ENCODE data around the gene DBF4B.

DBF4B gene

DNA sequence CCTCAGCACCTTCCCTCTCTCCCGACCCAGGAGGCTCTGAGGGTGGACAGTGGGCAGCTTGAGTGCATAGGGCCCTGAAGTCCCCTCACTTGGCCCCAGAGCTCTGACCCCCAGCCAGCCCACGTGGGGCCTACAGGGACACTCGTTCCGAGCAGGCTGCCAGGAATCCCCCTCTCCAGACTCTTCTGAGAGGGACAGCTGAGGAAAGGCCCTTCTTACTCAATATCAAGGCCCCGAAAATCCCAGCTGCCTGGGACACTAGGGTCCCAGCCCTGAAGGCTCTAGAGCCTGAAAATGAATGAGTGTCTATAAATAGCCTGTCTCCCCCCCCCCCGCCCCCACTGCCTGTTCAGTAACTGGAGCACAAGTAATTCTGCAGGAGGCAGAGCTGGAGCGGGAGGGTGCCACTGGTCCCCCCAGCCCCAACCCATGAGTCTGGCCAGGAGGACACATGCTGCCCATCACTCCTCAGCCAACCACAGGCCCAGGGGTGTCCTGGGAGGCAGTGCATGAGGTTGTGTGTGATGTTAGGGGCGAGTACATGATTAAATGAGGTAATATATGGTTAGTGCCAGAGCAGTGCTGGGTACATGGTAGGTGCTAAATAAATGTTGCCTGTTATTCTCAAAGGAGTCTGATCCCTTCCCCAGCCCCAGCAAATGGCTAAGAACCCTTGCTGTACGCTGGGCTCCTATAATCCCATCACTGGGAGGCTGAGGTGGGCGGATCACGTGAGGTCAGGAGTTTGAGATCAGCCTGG, 61.9 kb downstream of the DBF4B start:
- TF ChIP-seq CTCF (IDR thresholded peaks at IDR 0.05) (no peak), ZFX (IDR thresholded peaks at IDR 0.05; ENCODE audit: borderline replicate concordance) (no peak)
- no peak overlapping the region for H3K27ac ChIP-seq

- TF ChIP-seq CTCF (IDR thresholded peaks at IDR 0.05) = no peak
- no peak overlapping the region for H3K27ac ChIP-seq
Observed at GRCh38 chr17:44772308-44773045, 64.0 kb downstream of the DBF4B start.

- TF ChIP-seq CTCF (IDR thresholded peaks at IDR 0.05) (no peak), ZFX (IDR thresholded peaks at IDR 0.05; ENCODE audit: borderline replicate concordance) (no peak)
- H3K27ac ChIP-seq = no peak overlapping the region
Observed at GRCh38 chr17:44773140-44773539, 64.7 kb downstream of the DBF4B start.

DNA sequence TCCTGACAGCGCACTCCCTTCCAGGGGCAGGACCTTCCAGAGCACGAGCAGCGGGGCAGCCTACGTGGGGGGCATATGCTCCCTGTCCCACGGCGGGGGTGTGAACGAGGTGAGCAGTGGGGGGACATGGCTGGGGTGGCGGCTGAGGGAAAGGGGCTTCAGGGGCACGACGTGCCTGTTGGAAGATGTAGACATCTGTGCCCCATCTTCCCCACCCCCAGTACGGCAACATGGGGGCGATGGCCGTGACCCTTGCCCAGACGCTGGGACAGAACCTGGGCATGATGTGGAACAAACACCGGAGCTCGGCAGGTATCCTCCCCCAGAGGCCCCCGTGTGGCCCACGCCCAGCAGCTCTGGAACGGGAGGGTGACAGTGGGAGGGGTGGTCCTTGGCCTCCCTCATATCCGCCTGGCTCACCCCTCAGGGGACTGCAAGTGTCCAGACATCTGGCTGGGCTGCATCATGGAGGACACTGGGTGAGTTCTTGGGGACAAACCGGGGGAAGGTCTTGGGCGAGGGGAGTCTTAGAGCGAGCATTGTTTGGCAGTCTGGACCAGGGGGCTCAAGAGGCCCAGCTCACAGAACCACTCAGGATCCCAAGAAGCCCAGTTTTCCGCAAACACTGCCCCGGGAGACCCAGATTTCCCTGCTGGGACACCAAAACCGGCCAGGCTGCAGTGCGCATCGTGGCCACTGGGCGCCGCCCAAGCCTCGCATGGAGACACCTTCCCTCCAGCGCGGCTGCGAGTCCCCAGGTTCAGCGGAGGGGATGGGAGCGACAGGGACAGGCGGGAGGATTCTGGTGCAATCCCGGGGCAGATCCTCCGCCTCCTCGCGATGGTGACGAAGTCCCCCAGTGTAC, 66.0 kb downstream of the DBF4B start:
- H3K27ac ChIP-seq = peak overlapping the region; percentile 80
- TF ChIP-seq ZFX (IDR thresholded peaks at IDR 0.05; ENCODE audit: borderline replicate concordance) (no peak), CTCF (IDR thresholded peaks at IDR 0.05) (peak; percentile 93)

- TF ChIP-seq ZFX (IDR thresholded peaks at IDR 0.05; ENCODE audit: borderline replicate concordance) (no peak), CTCF (IDR thresholded peaks at IDR 0.05) (peak; percentile 66)
- peak overlapping the region; percentile 80 for H3K27ac ChIP-seq
Observed at GRCh38 chr17:44775136-44775837, 66.8 kb downstream of the DBF4B start.

- peak overlapping the region; percentile 80 for H3K27ac ChIP-seq
Observed at GRCh38 chr17:44775838-44776621, 67.6 kb downstream of the DBF4B start.

More at GRCh38 chr17:44775838-44776621, 67.6 kb downstream of the DBF4B start:
- TF ChIP-seq ZFX (IDR thresholded peaks at IDR 0.05; ENCODE audit: borderline replicate concordance) = no peak

Measured in 22Rv1 (cell line).